HL-60 (cell line): Measurements from ENCODE around the gene CTAG2.

ENCODE experiments used
- DNase-seq, 2 experiments: peaks; one replicate each; pipeline ENCODE4 v3.0.0-alpha.2; 2010 to 2020; ENCODE audit warnings: low read depth in 1 of 2, low spot score in 1 of 2
- H3K27ac ChIP-seq: fragments of 250-450 bp; sonication (Bioruptor Pico); replicated peaks from 2 replicates; pipeline ENCODE4 v1.5.1; 2020; ENCODE audit warnings: mild to moderate bottlenecking, moderate library complexity
- H3K27me3 ChIP-seq: fragments of 250-450 bp; sonication (Bioruptor Pico); 2 replicates; pipeline ENCODE4 v1.5.1; 2021; ENCODE audit warnings: mild to moderate bottlenecking, moderate library complexity; ENCODE audit not compliant: insufficient read depth, poor library complexity, severe bottlenecking
- H3K4me3 ChIP-seq: replicated peaks from 2 replicates; pipeline ENCODE4 v1.5.1; 2011; ENCODE audit warnings: mild to moderate bottlenecking, control low read depth, low read length; ENCODE audit not compliant: insufficient read depth
- CTCF ChIP-seq: IDR thresholded peaks from one replicate; pipeline ENCODE4 v1.5.1; 2011; ENCODE audit warnings: low read length, control low read depth, inconsistent platforms; ENCODE audit not compliant: insufficient read depth
- GABPA ChIP-seq: IDR thresholded peaks from 2 replicates; pipeline ENCODE4 v1.6.1; 2012; ENCODE audit warnings: low read depth
- POLR2AphosphoS5 ChIP-seq: IDR thresholded peaks from 2 replicates; pipeline ENCODE4 v1.6.1; 2012; ENCODE audit warnings: low read depth
- SPI1 ChIP-seq: IDR thresholded peaks from 2 replicates; pipeline ENCODE4 v1.6.1; 2012; ENCODE audit warnings: low read depth, mild to moderate bottlenecking, borderline replicate concordance
- TF ChIP-seq, protein P1 (sequence below): IDR thresholded peaks from 2 replicates; pipeline ENCODE4 v1.6.1; 2012; ENCODE audit warnings: low read depth; ENCODE audit not compliant: insufficient replicate concordance

CTAG2 gene

DNA sequence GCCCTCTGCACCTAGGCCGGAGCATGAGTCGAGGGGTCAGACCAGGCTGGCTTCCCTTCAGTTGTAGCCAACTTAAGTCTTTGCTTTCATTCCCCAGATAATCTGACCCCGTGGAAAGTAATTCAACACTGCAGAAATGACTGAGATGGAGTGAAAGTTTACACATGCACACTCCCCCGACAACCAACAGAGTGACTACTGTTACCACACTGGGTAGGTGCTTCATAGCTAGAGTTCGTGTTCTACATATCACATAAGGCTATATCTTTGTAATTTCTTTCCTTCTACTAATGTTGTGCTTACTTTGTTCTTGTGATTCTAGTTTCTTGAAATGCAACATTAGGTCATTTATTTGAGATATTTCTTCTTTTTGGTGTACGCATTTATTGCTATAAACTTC is 7.2 kb upstream of the CTAG2 start:
- no peak overlapping the region for H3K27ac ChIP-seq
- no peak for DNase-seq
- TF ChIP-seq POLR2AphosphoS5: no peak
- no peak for TF ChIP-seq CTCF
- TF ChIP-seq SPI1: no peak
- TF ChIP-seq, protein P1, sequence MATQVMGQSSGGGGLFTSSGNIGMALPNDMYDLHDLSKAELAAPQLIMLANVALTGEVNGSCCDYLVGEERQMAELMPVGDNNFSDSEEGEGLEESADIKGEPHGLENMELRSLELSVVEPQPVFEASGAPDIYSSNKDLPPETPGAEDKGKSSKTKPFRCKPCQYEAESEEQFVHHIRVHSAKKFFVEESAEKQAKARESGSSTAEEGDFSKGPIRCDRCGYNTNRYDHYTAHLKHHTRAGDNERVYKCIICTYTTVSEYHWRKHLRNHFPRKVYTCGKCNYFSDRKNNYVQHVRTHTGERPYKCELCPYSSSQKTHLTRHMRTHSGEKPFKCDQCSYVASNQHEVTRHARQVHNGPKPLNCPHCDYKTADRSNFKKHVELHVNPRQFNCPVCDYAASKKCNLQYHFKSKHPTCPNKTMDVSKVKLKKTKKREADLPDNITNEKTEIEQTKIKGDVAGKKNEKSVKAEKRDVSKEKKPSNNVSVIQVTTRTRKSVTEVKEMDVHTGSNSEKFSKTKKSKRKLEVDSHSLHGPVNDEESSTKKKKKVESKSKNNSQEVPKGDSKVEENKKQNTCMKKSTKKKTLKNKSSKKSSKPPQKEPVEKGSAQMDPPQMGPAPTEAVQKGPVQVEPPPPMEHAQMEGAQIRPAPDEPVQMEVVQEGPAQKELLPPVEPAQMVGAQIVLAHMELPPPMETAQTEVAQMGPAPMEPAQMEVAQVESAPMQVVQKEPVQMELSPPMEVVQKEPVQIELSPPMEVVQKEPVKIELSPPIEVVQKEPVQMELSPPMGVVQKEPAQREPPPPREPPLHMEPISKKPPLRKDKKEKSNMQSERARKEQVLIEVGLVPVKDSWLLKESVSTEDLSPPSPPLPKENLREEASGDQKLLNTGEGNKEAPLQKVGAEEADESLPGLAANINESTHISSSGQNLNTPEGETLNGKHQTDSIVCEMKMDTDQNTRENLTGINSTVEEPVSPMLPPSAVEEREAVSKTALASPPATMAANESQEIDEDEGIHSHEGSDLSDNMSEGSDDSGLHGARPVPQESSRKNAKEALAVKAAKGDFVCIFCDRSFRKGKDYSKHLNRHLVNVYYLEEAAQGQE: no peak
- no peak for TF ChIP-seq GABPA
- H3K27me3 ChIP-seq: no peaks in the 10 kb centered on the region
- no peak overlapping the region for H3K4me3 ChIP-seq

DNA sequence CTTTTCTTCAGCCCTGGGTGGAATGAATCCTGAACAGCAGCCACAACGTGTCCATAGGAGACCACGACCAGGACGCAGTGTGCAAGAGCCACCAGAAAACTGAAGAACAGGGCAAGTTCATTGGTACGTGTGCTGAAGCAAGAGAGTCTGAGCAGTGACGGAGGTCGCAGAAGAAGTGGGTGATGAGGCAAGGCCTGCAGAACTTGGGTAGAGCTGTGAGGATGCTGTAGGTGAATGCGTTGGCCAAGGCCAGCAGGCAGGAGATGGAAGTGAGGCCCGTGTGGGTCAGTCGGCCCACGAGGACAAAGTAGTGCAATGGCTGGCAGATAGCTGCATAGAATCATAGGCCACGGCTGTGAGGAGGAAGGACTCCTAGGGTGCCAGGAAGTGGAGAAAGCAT is 5.6 kb upstream of the CTAG2 start:
- no peak for DNase-seq
- TF ChIP-seq SPI1: no peak
- no peaks in the 10 kb centered on the region for H3K27me3 ChIP-seq
- H3K27ac ChIP-seq: no peak overlapping the region
- no peak overlapping the region for H3K4me3 ChIP-seq

GRCh38 chrX:154658187-154658586 is 4.8 kb upstream of the CTAG2 start:
- Histone ChIP-seq H3K4me3 (no peak overlapping the region), H3K27ac (no peak overlapping the region), H3K27me3 (no peaks in the 10 kb centered on the region)
- TF ChIP-seq SPI1: no peak
- DNase-seq: no peak

DNA sequence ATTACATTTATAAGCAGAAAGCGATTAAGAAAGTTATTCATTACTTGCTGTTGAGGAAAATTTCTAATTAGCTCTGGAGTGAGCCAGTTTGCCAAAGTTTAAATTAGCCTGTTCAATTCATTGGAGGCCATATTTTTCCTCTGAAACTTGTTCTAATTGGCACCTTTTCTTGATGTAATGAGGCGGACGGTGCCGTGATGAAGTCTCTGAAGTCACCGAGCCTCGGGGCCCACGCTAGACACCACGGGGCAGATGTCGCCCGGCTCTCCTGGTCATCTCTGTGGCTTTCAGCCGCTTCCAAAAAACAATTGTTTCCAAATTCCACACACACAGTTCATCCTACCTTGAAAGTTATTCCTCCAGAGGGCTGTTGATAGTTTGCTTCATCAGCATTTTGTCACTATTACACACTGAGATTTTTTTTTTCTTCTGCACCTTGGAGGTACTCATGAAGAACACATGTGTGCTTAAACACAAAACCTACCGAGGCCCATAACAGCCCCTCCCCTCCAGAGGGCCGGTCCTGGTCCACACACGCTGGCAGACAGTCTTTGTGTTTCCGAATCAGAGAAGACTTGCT is 3.9 kb upstream of the CTAG2 start:
- no peaks in the 10 kb centered on the region for H3K27me3 ChIP-seq
- TF ChIP-seq SPI1: no peak
- no peak for TF ChIP-seq GABPA
- TF ChIP-seq, protein P1: no peak
- TF ChIP-seq POLR2AphosphoS5: no peak
- TF ChIP-seq CTCF: no peak
- no peak overlapping the region for H3K4me3 ChIP-seq
- no peak overlapping the region for H3K27ac ChIP-seq
- no peak for DNase-seq

DNA sequence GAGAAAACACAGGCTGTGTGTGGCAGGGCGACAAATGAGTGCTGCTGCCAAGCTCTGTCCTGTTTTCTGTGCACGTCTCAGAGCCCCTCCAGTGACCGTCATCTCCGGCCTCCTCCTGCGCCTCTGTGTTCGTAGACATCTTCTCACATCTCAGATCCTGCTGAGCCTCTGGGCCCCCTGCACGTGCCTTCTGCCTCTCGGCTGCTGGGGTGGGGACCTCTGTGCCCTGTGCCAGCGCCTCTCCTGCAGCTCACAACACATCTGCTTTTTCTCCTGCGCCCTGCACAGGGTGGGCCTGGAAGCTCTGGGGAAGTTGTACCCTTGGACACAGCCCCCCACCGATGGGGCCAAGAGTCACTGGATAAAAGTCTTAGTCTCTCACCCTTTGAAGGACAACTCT is 2.4 kb upstream of the CTAG2 start:
- no peak for DNase-seq
- no peak overlapping the region for H3K27ac ChIP-seq
- TF ChIP-seq, protein P1: no peak
- TF ChIP-seq POLR2AphosphoS5 (no peak), GABPA (no peak), CTCF (no peak), SPI1 (no peak)
- H3K4me3 ChIP-seq: no peak overlapping the region
- no peaks in the 10 kb centered on the region for H3K27me3 ChIP-seq
